Right ventricle myocardium inferior (tissue), 1 donor: Measurements from ENCODE around the gene MEX3C. TPM values are rescaled to one million over a fixed set of nuclear protein-coding genes. Genes with fewer than 3 reads are reported as not detected.

Experiments used
- ATAC-seq: fragments of 200-7000 bp; cut with Tn5 transposase; one replicate; pipeline ENCODE4 v1.9.1; 2020; ENCODE audit warnings: mild to moderate bottlenecking, moderate library complexity
- DNase-seq: peaks from one replicate; pipeline ENCODE4 v3.0.0; 2021; ENCODE audit errors: missing footprints
- intact Hi-C: fragments of 100-400 bp; cut with DNase I; formaldehyde crosslinking; loops from one replicate; pipeline ENCODE4 v1.11.0; 2022
- total RNA-seq: library from RNA; stranded (reverse); fragmentation: NEBNext Ultra II Directional; extraction: Animal tissue kit (Norgen Biotek cat#: 25700); gene quantifications from one replicate; pipeline ENCODE4 v1.2.1, GENCODE V29; 2021
- donor health status: DM: no; HTN: yes; CAD: no; lungs with severe emphysema.

Gene MEX3C
- total RNA-seq, 1 donor from 2014 or later: 20.5 TPM

GRCh38 chr18:51164761-51165281, 32.7 kb downstream of the MEX3C start:
- ATAC-seq: no peak
- intact Hi-C loops: no loop called here
- DNase-seq: no peak

- intact Hi-C loops: no loop called here
- DNase-seq: no peak
- ATAC-seq: no peak
These were observed 33.1 kb downstream of the MEX3C start for GRCh38 chr18:51164342-51164741.

- no peak for ATAC-seq
- intact Hi-C loops: no loop called here
These were observed 33.9 kb downstream of the MEX3C start for GRCh38 chr18:51163543-51163942.

GRCh38 chr18:51162617-51163016, 34.9 kb downstream of the MEX3C start:
- ATAC-seq: no peak
- no peak for DNase-seq
- intact Hi-C loops: no loop called here

More at GRCh38 chr18:51163543-51163942, 33.9 kb downstream of the MEX3C start:
- no peak for DNase-seq

DNA sequence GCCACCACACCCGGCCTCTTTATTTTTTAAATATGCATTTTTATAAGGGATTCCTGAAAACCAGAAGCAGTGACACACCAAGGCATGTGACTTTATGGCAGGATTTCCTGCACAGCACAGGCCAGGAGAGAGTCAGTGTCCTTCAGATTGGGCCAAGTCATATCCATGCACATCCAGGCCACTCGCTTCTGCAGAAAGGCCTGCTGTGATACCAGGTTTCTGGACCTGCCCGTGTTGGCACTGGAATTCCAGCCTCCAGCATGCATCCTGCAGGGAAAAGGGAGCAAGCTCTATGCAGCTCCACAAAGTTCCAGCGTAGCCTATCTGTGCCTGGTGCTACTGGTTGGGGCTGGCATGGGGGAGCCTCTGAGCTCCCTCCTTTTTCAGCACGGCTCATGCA, 36.8 kb downstream of the MEX3C start:
- no peak for DNase-seq
- ATAC-seq: no peak
- intact Hi-C loops: no loop called here

DNA sequence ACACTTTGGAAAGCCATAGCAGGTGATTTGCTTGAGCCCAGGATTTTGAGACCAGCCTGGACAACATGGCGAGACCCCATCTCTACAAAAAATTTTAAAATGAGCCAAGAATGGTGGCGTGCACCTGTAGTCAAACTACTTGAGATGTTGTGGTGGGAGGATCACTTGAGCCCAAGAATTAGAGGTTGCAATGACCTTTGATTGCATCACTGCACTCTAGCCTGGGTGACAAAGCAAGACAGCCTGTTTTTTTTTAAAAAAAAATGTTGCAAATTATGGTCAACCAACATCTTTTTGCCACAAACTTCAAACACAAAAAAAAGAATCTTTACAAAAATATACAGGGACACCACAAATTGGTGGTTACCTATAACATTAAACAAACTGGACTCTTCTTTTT, 40.3 kb downstream of the MEX3C start:
- intact Hi-C loops: no loop called here
- DNase-seq (no peak), ATAC-seq (no peak)

GRCh38 chr18:51154431-51155063, 42.9 kb downstream of the MEX3C start:
- DNase-seq: no peak
- ATAC-seq: no peak
- intact Hi-C loops: no loop called here

DNA sequence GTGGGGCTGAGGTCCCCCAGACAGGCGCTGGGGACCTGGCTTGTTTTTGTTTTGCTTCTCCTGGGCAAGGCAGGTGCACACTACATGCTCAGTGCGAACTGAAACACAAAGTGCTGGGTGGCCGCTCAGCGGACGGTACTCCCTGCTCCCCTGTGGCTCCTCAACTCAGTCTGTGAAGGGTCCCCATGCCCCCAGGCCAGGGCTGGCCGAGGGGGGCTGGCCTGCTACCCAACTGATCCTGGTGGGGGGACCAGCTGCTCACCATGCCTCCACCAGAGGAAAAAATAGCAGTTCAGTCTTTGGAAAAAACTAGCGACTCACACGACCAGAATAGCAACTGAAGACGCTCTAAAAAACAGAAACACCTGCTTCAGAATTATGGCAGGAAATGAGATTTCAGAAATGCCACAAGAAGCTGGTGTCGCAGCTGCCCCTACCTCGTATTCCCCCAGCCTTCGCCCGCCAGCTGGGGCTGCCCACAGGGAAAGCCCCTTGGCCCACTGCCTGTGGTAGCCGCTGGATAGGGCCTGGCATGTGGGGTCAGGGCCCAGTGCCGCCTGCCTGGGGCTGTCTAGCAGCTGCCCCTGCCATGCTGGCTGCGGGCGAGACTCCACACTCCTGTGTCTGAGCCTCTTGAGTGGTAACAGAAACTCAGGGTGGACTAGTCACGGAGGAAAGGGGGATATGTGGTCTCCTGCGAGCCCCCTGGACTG, 43.7 kb downstream of the MEX3C start:
- intact Hi-C loops: no loop called here
- no peak for DNase-seq
- no peak for ATAC-seq

GRCh38 chr18:51151568-51152511, 45.6 kb downstream of the MEX3C start:
- DNase-seq (no peak), ATAC-seq (no peak)
- intact Hi-C loops: no loop called here

DNA sequence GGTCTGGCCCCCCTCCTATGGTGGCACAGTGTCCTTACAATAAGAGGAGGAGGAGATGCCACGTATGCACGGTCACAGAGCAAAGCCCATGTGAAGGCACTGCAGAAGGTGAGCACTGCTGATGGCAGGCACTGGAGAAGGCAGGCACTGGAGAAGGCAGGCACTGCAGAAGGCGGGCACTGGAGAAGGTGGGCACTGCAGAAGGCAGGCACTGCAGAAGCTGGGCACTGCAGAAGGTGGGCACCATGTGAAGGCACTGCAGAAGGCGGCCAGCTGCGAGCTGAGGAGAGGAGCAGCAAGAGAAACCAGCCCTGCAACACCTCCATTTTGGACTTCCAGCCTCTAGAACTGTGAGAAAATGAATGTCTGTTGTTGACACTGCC, 46.3 kb downstream of the MEX3C start:
- ATAC-seq (no peak), DNase-seq (no peak)
- intact Hi-C loops: no loop called here

DNA sequence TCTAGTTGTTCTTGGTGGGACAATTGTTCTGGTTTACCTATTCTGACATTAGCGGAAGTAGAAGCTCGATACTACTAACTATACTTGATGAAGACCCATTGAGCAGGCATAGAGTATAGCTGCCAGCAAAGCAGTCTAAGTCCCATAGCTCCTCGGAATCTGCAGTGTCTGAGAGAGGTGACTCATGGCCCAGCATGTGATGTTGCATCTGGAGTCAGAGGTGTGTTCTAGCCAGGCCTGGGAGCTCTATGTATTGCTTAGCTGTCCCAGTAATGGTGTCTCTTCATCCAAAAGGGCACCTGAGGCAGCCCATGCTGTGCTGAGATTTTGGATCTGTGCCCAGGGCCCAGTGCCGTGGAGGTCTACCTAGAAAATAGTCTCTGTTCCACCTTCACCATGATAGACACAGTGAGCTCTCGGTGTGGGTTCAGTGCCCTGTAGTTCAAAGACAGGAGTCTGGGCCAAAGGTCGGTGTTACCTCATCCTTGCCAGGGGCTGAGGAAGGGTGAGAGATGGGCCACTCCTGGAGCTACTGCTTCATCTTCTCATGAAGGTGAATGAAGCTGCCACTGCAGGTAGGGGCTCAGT, 47.3 kb downstream of the MEX3C start:
- intact Hi-C loops: no loop called here
- ATAC-seq (no peak), DNase-seq (no peak)

DNA sequence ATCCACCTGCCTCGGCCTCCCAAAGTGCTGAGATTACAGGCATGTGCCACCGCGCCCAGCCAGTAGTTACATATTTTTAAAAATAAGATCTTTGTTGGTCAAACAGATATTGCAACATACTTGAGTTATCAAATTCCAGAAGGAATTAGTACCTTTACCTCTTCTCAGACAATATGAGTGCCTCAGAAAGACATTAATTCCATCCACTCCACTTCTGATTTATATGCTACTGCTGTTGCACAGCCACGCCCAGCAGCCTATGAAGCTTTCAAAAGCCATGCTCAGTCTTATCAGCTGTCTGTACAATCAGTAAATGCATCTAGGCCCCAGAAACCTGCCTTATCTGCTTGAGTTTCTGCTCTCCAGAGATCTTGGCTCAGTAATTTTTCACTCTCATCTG, 47.8 kb downstream of the MEX3C start:
- DNase-seq (no peak), ATAC-seq (no peak)
- intact Hi-C loops: no loop called here

DNA sequence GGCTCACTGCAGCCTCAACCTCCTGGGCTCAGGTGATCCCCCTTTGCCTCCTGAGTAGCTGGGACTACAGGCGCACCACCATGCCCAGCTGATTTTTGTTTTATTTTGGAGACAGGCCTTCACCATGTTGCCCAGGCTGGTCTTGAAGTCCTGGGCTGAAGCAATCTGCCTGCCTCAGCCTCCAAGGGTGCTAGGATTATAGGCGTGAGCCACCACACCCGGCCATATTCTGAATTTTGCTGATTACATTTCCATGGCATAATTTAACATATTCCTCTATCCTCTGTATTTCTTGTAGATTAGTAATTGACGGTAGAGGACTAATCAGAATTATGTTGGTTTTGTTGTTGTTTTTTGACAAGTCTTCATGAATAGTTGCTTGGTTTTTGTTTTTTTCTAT, 50.6 kb downstream of the MEX3C start:
- ATAC-seq: no peak

GRCh38 chr18:51138936-51139335, 58.5 kb downstream of the MEX3C start:
- ATAC-seq (no peak), DNase-seq (no peak)
- intact Hi-C loops: no loop called here

More for the DNA sequence above, 50.6 kb downstream of the MEX3C start:
- DNase-seq: no peak
- intact Hi-C loops: no loop called here

- intact Hi-C loops: no loop called here
- no peak for ATAC-seq
- DNase-seq: no peak
These were observed 59.6 kb downstream of the MEX3C start for GRCh38 chr18:51137891-51138290.

DNA sequence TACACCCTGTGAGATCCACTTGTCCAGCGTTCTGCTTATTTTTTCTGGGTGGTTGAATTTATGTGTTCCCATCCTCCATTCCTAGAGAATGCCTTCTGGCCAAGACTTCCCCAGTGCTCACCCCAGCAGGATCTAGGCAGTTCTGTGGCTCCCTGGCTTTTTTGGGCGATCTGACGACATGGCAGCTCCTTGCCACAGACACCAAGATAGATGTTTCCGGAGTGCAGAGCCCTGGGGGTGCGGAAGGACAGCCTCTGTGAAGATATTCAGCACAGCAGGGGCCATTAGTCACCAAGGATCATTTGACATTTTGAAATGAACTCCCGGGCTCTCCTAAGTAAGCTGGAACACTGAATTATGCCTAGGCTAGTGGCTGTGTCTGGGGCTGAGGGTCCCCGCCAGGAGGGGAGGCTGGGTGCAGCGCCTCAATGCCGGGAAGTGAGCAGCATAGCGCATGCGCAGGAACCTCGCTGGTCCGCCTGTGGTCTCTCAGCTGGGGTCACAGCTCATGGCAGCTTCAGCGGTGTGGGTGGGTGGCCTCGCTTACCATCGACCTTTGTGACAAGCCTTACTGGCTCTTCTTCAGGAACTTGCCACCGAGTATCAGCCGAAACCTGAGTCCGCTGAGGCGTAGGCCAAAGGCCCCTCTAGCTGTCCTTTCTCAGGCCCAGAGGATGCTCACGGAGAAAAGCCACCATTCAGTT, 60.3 kb downstream of the MEX3C start:
- ATAC-seq (no peak), DNase-seq (no peak)
- intact Hi-C loops: no loop called here

GRCh38 chr18:51135795-51136194, 61.7 kb downstream of the MEX3C start:
- intact Hi-C loops: no loop called here
- ATAC-seq (no peak), DNase-seq (no peak)

DNA sequence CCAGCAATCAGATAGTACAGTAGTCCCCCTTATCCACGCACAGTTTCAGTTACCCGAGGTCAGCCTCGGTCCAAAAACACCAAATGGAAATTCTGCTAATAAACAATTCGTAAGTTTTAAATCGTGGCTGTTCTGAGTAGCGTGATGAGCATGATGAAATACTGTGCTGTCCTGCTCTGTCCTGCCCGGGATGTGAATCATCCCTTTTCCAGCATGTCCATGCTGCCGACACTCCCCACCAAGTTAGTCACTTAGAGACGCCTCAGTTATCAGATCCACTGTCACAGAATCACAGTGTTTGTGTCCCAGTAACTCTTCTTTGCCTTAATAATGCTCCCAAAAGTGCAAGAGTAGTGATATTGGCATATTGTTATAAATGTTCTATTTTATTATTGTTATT, 62.1 kb downstream of the MEX3C start:
- ATAC-seq (no peak), DNase-seq (no peak)
- intact Hi-C loops: no loop called here

DNA sequence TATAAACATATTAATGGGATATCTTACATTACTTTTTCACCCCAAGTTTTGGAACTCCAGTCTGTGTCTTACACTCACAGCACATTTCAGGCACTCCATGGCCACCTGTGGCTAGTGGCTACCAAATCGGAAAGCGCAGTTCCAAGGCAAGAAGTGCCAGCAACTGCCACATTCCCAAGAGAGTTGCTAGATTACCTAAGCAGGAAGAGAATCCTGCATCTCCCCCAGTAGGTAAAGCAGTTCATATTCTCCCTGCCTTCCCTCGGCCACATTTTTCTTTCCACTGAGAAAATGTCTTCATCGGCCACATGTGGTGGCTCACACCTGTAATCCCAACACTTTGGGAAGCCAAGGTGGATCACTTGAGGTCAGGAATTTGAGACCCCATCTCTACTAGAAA, 62.8 kb downstream of the MEX3C start:
- DNase-seq (no peak), ATAC-seq (no peak)
- intact Hi-C loops: no loop called here
